Endothelial cell of umbilical vein (primary cell): Measurements from ENCODE around the gene STEAP4. TPM values are rescaled to one million over a fixed set of nuclear protein-coding genes. Genes with fewer than 3 reads are reported as not detected.

Experiments used
- BruUV-seq: library from RNA; stranded (reverse); fragments of 400-500 nt; replicated peaks from 2 replicates; lab custom pipeline; 2021; lab: Mats Ljungman, UMichigan
- CTCF ChIA-PET: fragments of 300-600, 350-600 bp; sonication (Branson Sonifier 250); formaldehyde crosslinking; loops from one replicate; lab custom pipeline; 2021; ENCODE audit warnings: antibody characterized with exemption, inconsistent platforms; lab: Charles Lee
- POLR2A ChIA-PET: fragments of 300-600, 350-600 bp; sonication (Branson Sonifier 250); formaldehyde crosslinking; loops from one replicate; lab custom pipeline; 2021; ENCODE audit warnings: antibody characterized with exemption, inconsistent platforms; lab: Charles Lee
- DNase-seq: peaks from one replicate; pipeline ENCODE4 v3.0.0-alpha.2; 2011; ENCODE audit warnings: low read depth, low spot score
- FAIRE-seq: peaks from 2 replicates; lab custom pipeline; 2011; peaks lifted over from hg19 to GRCh38; lab: Jason Lieb, UNC
- H2AFZ ChIP-seq: 2 replicates; pipeline ENCODE4 v1.6.0; 2012; ENCODE audit warnings: low read depth, low read length, control low read depth, inconsistent platforms
- H3K27ac ChIP-seq: 2 replicates; pipeline ENCODE4 v1.5.1; 2011; ENCODE audit warnings: low read depth, mild to moderate bottlenecking, control low read depth, low read length, moderate library complexity; ENCODE audit not compliant: insufficient read depth
- H3K27me3 ChIP-seq, 2 experiments: 2 replicates each; pipeline versions ENCODE4 v1.6.0 to v1.6.1; 2011; ENCODE audit warnings: low read length in 2 of 2, mixed read lengths in 1 of 2; ENCODE audit not compliant: control insufficient read depth in 2 of 2, insufficient read depth in 2 of 2
- H3K36me3 ChIP-seq, 2 experiments: 2 replicates in 1 of 2; 3 replicates in 1 of 2; pipeline ENCODE4 v1.5.1; 2011; ENCODE audit warnings: low read length in 2 of 2, mild to moderate bottlenecking in 1 of 2, moderate library complexity in 1 of 2; ENCODE audit not compliant: control insufficient read depth in 2 of 2, insufficient read depth in 2 of 2; ENCODE audit errors: extremely low read depth in 1 of 2
- H3K4me1 ChIP-seq: 3 replicates; pipeline ENCODE4 v1.5.1; 2011; ENCODE audit warnings: mild to moderate bottlenecking, low read length; ENCODE audit not compliant: control insufficient read depth, insufficient read depth; ENCODE audit errors: extremely low read depth
- H3K4me2 ChIP-seq: 2 replicates; pipeline ENCODE4 v1.6.1; 2011; ENCODE audit warnings: low read length, control low read depth, mixed read lengths; ENCODE audit not compliant: insufficient read depth
- H3K4me3 ChIP-seq, 3 experiments: fragments of 200-600 bp in 1 of 3; sonication (generic), shearing (Covaris generic) in 1 of 3; replicated peaks in 1 of 3; 2 replicates each; pipeline ENCODE4 v1.5.1; 2011 to 2016; ENCODE audit warnings: control low read depth in 3 of 3, low read length in 3 of 3, mild to moderate bottlenecking in 2 of 3, inconsistent platforms in 1 of 3, low read depth in 1 of 3, moderate library complexity in 1 of 3; ENCODE audit not compliant: insufficient read depth in 1 of 3
- H3K79me2 ChIP-seq: 2 replicates; pipeline ENCODE4 v1.6.0; 2012; ENCODE audit warnings: low read length, inconsistent platforms; ENCODE audit not compliant: control insufficient read depth, insufficient read depth
- H3K9ac ChIP-seq: replicated peaks from 2 replicates; pipeline ENCODE3; 2011; ENCODE audit warnings: low read length, control low read depth; ENCODE audit not compliant: insufficient read depth; ENCODE audit errors: extremely low read depth
- H3K9me1 ChIP-seq: replicated peaks from 3 replicates; pipeline ENCODE4 v1.6.0; 2011; ENCODE audit warnings: mild to moderate bottlenecking, low read length; ENCODE audit not compliant: control insufficient read depth, insufficient read depth; ENCODE audit errors: extremely low read depth
- H3K9me3 ChIP-seq: replicated peaks from 2 replicates; pipeline ENCODE4 v1.5.1; 2012; ENCODE audit warnings: low read length, inconsistent platforms; ENCODE audit not compliant: control insufficient read depth, insufficient read depth
- H4K20me1 ChIP-seq: replicated peaks from 2 replicates; pipeline ENCODE3; 2011; ENCODE audit warnings: mild to moderate bottlenecking, low read length; ENCODE audit not compliant: control insufficient read depth, insufficient read depth; ENCODE audit errors: extremely low read depth
- EZH2 ChIP-seq: IDR thresholded peaks from 2 replicates; pipeline ENCODE4 v1.6.1; 2012; ENCODE audit warnings: borderline replicate concordance, low read depth, mild to moderate bottlenecking, moderate library complexity, low read length, inconsistent platforms; ENCODE audit not compliant: severe bottlenecking
- FOS ChIP-seq: IDR thresholded peaks from 2 replicates; pipeline ENCODE4 v1.6.1; 2011; ENCODE audit warnings: mild to moderate bottlenecking, low read length, moderate library complexity, borderline replicate concordance; ENCODE audit not compliant: insufficient read depth
- GATA2 ChIP-seq: IDR thresholded peaks from 2 replicates; pipeline ENCODE4 v1.7.0; 2011; ENCODE audit warnings: low read depth, mild to moderate bottlenecking, moderate library complexity, mixed read lengths, low read length; ENCODE audit not compliant: insufficient read length, insufficient read depth
- JUN ChIP-seq: IDR thresholded peaks from 2 replicates; pipeline ENCODE4 v1.6.1; 2011; ENCODE audit warnings: borderline replicate concordance, low read depth; ENCODE audit not compliant: insufficient read length, insufficient read depth
- MAX ChIP-seq: IDR thresholded peaks from 2 replicates; pipeline ENCODE4 v1.6.1; 2011; ENCODE audit not compliant: insufficient read depth, insufficient read length
- MYC ChIP-seq: IDR thresholded peaks from one replicate; pipeline ENCODE4 v1.6.1; 2011; ENCODE audit warnings: mild to moderate bottlenecking, low read depth, low read length
- POLR2A ChIP-seq: IDR thresholded peaks from 2 replicates; pipeline ENCODE4 v1.6.1; 2012; ENCODE audit warnings: low read depth, mild to moderate bottlenecking, control low read depth, low read length
- POLR2AphosphoS5 ChIP-seq: IDR thresholded peaks from 2 replicates; pipeline ENCODE4 v1.6.1; 2012; ENCODE audit warnings: low read depth, mild to moderate bottlenecking, control low read depth, low read length, moderate library complexity; ENCODE audit not compliant: insufficient read depth
- dilution Hi-C: fragments of 300-500 bp; cut with MboI; formaldehyde crosslinking; loops from one replicate; pipeline ENCODE4 v1.15.0; 2019; ENCODE audit warnings: low sequenced_read_pairs; ENCODE audit not compliant: extremely low pct_ligation_motif_present
- intact Hi-C: fragments of 100-400 bp; cut with micrococcal nuclease; formaldehyde crosslinking; loops from one replicate; pipeline ENCODE4 v1.10.0; 2022
- polyA plus RNA-seq, 4 experiments: library from polyadenylated mRNA; depleted of rRNA in 3 of 4; stranded (reverse) in 3 of 4; unstranded in 1 of 4; fragments of >200 nt; gene quantifications; 2 replicates each; pipeline versions ENCODE4 v1.2.1 to v1.2.3, GENCODE V29; 2011 to 2012; ENCODE audit warnings: missing spikeins in 1 of 4
- total RNA-seq: library from RNA; stranded (reverse); gene quantifications from 2 replicates; pipeline ENCODE4 v1.2.3, GENCODE V29; 2021
- TF ChIP-seq, protein P1 (sequence below), 2 donors: IDR thresholded peaks; 1 replicate in 1 of 2; 2 replicates in 1 of 2; pipeline ENCODE4 v1.5.1; 2011; ENCODE audit warnings: low read length in 2 of 2, mild to moderate bottlenecking in 2 of 2, moderate library complexity in 2 of 2, control low read depth in 1 of 2, inconsistent platforms in 1 of 2, low read depth in 1 of 2; ENCODE audit not compliant: insufficient read depth in 1 of 2; ENCODE audit errors: extremely low read depth in 1 of 2

The STEAP4 gene
- total and polyA plus RNA-seq, 2 donors (not counting 3 experiments of a cell fraction or from before 2014, with no cell fraction given): not detected

DNA sequence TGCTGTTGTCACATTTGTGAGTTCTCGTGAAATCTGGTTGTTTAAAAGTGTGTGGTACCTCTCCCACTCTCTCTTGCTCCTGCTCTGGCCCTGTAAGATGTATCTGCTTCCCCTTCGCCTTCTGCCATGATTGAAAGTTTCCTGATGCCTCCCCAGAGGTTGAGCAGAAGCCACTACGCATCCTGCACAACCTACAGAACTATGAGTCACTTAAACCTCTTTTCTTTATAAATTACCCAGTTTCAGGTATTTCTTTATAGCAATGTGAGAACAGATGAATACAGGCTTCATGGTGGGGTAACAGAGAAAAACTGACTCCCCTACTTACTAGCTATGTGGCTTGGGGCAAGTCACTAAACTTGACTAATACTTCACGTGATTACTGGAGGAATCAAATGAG lies 18.0 kb upstream of the STEAP4 start:
- no peak for TF ChIP-seq EZH2
- no peak for TF ChIP-seq MYC
- TF ChIP-seq FOS: no peak
- no peak for TF ChIP-seq JUN
- TF ChIP-seq POLR2A: no peak
- no peak for TF ChIP-seq GATA2
- TF ChIP-seq POLR2AphosphoS5: no peak
- TF ChIP-seq, protein P1, sequence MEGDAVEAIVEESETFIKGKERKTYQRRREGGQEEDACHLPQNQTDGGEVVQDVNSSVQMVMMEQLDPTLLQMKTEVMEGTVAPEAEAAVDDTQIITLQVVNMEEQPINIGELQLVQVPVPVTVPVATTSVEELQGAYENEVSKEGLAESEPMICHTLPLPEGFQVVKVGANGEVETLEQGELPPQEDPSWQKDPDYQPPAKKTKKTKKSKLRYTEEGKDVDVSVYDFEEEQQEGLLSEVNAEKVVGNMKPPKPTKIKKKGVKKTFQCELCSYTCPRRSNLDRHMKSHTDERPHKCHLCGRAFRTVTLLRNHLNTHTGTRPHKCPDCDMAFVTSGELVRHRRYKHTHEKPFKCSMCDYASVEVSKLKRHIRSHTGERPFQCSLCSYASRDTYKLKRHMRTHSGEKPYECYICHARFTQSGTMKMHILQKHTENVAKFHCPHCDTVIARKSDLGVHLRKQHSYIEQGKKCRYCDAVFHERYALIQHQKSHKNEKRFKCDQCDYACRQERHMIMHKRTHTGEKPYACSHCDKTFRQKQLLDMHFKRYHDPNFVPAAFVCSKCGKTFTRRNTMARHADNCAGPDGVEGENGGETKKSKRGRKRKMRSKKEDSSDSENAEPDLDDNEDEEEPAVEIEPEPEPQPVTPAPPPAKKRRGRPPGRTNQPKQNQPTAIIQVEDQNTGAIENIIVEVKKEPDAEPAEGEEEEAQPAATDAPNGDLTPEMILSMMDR (IDR thresholded peaks at IDR 0.05; ENCODE audit: extremely low read depth in 1 of 2, insufficient read depth in 1 of 2, low read depth in 1 of 2, low read length in 2 of 2): no peak
- no peak for TF ChIP-seq MAX
- ChIA-PET POLR2A (no interaction called here), CTCF (no interaction called here)
- H3K4me2 ChIP-seq: no peak overlapping the region
- peaks cover 2 to 15% of the 10 kb centered on the region in 2 experiments for H3K27me3 ChIP-seq
- H3K4me3 ChIP-seq: no peak overlapping the region
- no peaks in the 10 kb centered on the region for H3K9me1 ChIP-seq
- H2AFZ ChIP-seq: no peak overlapping the region
- FAIRE-seq: no peak
- no peaks in the 10 kb centered on the region for H3K36me3 ChIP-seq
- no peaks in the 10 kb centered on the region for H3K79me2 ChIP-seq
- H3K27ac ChIP-seq: no peak overlapping the region
- BruUV-seq: no TSS peak
- no peaks in the 10 kb centered on the region for H4K20me1 ChIP-seq
- dilution Hi-C loops (no loop called here), intact Hi-C loops (no loop called here)
- no peak overlapping the region for H3K9ac ChIP-seq
- no peaks in the 10 kb centered on the region for H3K9me3 ChIP-seq
- no peak for DNase-seq
- H3K4me1 ChIP-seq: peaks cover 5% of the 10 kb centered on the region
